AG08395 (cell line): ENCODE measurements around the gene PAK4.

ENCODE experiments used
- DNase-seq: peaks from one replicate; pipeline ENCODE4 v3.0.0; 2012; ENCODE audit warnings: mixed read lengths, low spot score

The PAK4 gene

GRCh38 chr19:39180749-39181148, 55.2 kb downstream of the PAK4 start:
- DNase-seq = no peak

GRCh38 chr19:39181500-39182173, 56.1 kb downstream of the PAK4 start:
- DNase-seq = no peak

- DNase-seq = no peak
Measured at GRCh38 chr19:39182174-39182505, 56.6 kb downstream of the PAK4 start.

- peak; percentile 40 for DNase-seq
Measured at GRCh38 chr19:39183104-39183503, 57.5 kb downstream of the PAK4 start.

GRCh38 chr19:39186391-39186790, 60.8 kb downstream of the PAK4 start:
- DNase-seq = no peak

GRCh38 chr19:39187552-39187943, 62.0 kb downstream of the PAK4 start:
- DNase-seq = no peak

- DNase-seq = no peak
Measured at GRCh38 chr19:39188960-39189359, 63.4 kb downstream of the PAK4 start.

GRCh38 chr19:39190768-39191167, 65.2 kb downstream of the PAK4 start:
- DNase-seq = no peak

GRCh38 chr19:39192846-39193245, 67.3 kb downstream of the PAK4 start:
- DNase-seq = no peak

- DNase-seq = no peak
Measured at GRCh38 chr19:39193803-39194202, 68.2 kb downstream of the PAK4 start.

- DNase-seq = no peak
Measured at GRCh38 chr19:39194832-39195542, 69.4 kb downstream of the PAK4 start.

- DNase-seq = no peak
Measured at GRCh38 chr19:39195755-39196154, 70.2 kb downstream of the PAK4 start.

- no peak for DNase-seq
Measured at GRCh38 chr19:39196320-39196719, 70.7 kb downstream of the PAK4 start.

GRCh38 chr19:39196860-39197562, 71.4 kb downstream of the PAK4 start, which contains the start of gene NCCRP1:
NCCRP1 (plus strand) TSS chr19:39196964; CDS start chr19:39196983, 19 bp downstream.
- no peak for DNase-seq

- no peak for DNase-seq
Measured at GRCh38 chr19:39197808-39198207, 72.2 kb downstream of the PAK4 start.

- DNase-seq = peak; percentile 78
Measured at GRCh38 chr19:39199025-39199424, 73.4 kb downstream of the PAK4 start.

GRCh38 chr19:39200066-39200802, 74.6 kb downstream of the PAK4 start:
- DNase-seq = no peak

GRCh38 chr19:39200803-39201115, 75.2 kb downstream of the PAK4 start:
- no peak for DNase-seq

GRCh38 chr19:39202998-39203355, 77.4 kb downstream of the PAK4 start:
- DNase-seq = no peak

GRCh38 chr19:39203372-39204341, 78.1 kb downstream of the PAK4 start, which contains the start of gene SYCN:
SYCN (minus strand) TSS chr19:39204263; CDS start chr19:39204254, 9 bp downstream.
- DNase-seq = no peak

- no peak for DNase-seq
Measured at GRCh38 chr19:39205449-39205764, 79.8 kb downstream of the PAK4 start.

- DNase-seq = no peak
Measured at GRCh38 chr19:39206122-39206521, 80.5 kb downstream of the PAK4 start.
